HG03135 (cell line): ENCODE results near the gene SCD5.

Source experiments
- ATAC-seq: cut with Tn5 transposase; IDR thresholded peaks from one replicate; pipeline ENCODE4 v1.9.1; 2021; ENCODE audit warnings: mild to moderate bottlenecking, moderate library complexity; ENCODE audit not compliant: unreplicated experiment

SCD5 gene

DNA sequence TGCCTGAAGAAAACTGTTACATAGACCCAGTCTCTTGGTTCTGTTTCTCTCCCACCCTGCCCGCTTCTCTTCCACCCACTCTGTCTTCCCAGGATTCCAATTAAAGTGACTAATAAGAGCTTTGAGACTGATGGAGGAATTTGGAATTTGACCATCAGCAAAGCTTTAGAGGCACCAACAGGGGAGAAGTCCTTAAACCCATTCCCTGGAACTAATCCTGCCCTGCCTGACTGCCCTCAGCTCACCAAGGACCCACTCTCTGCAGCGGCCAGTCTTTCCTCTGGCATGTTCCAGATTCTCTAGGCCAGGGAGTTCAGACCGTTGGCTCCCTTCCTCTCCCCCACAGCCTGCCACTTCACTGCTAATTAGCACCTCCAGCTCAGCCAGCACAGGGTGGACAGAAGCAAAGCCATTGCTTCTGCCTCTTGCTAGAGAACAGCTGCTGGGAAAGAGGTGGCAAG lies 23.9 kb downstream of the SCD5 start:
- ATAC-seq: no peak

- ATAC-seq: no peak
Measured at GRCh38 chr4:82773057-82773456, 25.5 kb downstream of the SCD5 start.

- no peak for ATAC-seq
Measured at GRCh38 chr4:82770607-82771006, 28.0 kb downstream of the SCD5 start.

- no peak for ATAC-seq
Measured at GRCh38 chr4:82765134-82765533, 33.5 kb downstream of the SCD5 start.

DNA sequence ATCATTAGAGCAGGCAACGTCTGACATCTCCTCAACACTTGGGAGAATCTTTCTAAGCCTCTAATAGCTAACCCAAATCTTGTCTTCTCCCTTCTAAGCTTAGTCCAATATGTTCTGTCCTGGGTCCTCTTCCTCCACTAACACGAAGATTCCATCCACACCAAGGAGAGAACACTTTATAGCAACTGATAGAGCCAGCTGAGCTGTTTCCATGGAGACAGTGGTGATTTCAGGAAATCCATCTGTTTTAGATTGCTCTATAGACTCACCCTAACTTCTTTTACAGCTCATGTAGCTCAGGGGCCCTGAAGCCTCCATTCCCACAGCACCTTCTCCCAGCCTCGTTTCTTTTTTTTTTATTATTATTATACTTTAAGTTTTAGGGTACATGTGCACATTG lies 37.4 kb downstream of the SCD5 start:
- no peak for ATAC-seq

GRCh38 chr4:82758701-82759685 lies 39.6 kb downstream of the SCD5 start:
- ATAC-seq: no peak

GRCh38 chr4:82756061-82756460 lies 42.5 kb downstream of the SCD5 start:
- ATAC-seq: no peak

DNA sequence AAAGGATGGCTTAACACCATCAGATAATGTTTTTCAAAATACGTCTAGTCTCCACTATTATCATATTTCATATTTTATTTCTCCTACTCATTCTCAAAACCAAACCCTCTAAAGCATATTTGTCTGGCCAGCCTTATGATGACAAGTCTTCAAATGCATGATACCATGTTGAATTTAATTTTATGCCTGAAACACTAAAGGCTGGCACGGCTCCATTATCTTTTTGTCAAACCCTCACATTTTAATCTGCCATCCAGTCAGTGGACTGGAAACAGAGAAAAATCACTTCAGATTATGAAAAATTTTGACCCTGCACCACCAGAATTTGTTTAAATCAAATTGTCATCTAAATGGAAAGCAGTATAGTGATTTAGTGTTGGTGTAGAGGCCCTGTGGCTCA lies 42.9 kb downstream of the SCD5 start:
- no peak for ATAC-seq

DNA sequence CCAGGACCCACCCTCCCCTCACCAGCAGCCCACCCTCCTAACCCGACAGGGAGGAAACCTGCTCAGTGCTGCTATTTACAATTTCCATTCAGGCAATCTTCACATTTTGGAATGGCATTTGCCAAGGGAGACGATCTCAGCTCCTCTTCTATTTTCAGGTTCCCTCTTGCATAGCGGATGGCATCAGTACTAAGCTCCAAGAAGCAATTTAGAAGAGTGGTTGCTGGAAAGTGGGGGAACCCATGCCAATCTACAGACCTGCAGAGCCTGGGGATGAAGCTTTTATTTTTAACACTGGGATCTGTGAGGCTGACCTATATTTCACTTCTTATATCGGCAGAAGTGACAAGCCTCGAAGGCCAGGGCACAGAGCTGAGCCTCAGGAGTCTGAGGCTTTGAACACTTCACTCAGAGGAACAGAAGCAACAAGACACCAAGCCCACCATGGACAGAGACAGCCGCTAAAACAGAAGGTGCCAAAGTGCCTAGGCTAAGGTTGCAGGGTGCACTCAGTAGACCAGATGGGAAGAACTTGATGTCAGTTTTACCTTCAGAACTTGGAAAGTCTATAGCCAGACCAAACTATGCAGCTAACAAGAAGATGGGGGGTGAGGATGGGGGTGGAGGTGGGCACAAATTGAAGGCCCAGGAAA lies 44.0 kb downstream of the SCD5 start:
- ATAC-seq: no peak

GRCh38 chr4:82753725-82754410 lies 44.7 kb downstream of the SCD5 start:
- no peak for ATAC-seq

DNA sequence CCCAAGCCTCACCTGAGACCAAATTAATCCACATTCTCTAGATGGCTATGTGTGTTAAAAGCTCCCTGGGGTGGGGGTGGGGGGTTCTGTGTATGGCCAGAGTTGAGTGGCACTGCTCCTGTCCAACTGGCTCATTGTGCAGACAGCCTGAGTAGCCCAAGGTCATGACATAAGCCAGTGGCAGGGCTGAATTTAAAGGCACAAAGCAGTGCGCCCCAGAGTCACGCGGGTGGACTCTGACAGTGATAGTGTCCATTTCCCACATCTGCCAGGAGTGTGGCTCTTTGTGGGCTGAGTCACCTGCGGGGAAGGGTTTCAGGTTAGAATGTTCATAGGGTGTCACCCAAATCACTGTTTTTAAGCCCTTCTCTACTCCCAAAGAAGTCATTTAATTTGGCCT lies 45.4 kb downstream of the SCD5 start:
- ATAC-seq: no peak

DNA sequence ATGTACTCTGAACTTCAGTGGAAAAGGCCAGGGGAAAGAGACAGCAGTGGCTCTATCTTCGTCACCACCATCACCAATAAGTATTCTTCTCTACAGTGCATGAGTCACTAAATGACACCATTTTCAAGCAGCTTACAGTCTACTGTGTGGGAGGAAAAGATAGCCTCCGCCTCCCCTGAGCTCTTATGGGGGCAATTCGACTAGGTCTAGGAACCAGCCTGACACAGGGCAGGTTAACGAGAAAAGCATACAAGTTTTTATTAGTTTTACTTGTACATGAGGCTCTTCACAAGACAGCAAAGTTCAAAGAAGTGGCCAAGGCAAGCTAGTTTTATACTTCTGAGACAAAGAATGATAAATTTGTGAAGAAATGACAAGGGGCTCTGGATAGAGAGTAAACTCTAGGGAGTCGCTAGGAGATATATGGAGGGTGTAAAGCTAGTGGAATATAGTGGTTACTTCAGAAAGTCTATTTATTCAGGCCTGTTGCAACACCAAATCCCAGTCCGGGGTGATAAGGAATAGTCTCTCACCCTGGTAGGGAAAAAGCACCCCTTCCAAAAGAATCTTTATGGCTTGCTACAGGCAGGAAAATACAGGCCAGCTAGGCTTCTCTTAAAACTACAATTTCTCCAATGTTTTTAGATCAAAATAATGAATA lies 49.7 kb downstream of the SCD5 start:
- ATAC-seq: no peak

- no peak for ATAC-seq
Measured at GRCh38 chr4:82747686-82748575, 50.7 kb downstream of the SCD5 start.

- no peak for ATAC-seq
Measured at GRCh38 chr4:82746705-82747574, 51.7 kb downstream of the SCD5 start.

DNA sequence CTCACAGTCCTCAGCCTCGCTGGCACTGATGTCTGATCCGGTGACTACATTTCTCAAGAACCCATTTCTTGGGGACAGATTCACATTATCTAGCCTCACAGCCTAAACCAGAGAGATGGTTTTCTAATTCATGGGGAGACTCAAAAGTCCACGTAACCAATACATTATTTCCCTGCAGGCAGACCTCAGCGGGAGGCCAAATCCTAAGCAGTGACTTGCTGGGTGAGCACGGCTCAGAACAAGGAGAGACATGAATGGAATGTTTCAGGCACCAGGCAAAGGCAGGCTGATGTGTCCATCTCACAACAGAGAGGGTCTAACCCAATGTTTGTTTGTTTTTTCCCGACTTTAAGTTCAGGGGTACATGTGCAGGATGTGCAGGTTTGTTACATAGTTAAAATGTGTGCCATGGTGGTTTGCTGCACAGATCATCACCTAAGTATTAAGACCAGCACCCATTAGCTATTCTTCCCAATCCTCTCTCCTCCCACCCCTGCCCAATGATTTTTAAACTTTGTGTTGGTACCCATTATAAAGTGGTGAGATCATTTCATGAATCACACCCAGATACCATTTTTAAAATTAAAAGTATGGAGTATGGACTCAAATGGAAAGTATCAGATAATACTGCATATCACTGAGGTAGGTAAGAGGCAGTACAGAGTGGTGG lies 53.3 kb downstream of the SCD5 start:
- no peak for ATAC-seq

- no peak for ATAC-seq
Measured at GRCh38 chr4:82744284-82744968, 54.2 kb downstream of the SCD5 start.

DNA sequence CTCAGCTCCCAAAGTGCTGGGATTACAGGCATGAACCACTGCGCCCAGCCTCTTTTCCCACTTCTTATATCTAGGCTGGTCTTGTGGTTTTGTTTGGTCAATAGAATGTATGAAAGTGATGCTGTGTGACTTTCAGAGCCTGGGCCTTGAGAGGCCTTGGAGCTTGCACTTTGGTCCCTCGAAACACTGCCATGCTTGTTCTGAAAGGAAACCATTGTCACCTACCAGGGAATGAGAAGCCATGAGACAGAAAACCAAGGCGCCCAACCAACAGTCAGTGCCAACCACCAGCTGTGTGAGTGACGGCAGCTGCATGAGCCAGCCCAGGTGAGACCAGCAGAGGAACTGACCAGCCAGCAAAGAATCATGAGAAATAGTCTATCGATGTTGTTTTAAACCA lies 57.4 kb downstream of the SCD5 start:
- no peak for ATAC-seq
